GM18907 (cell line): ENCODE data around the gene ANTKMT.
A peak's percentile ranks its signal among the peaks of the same experiment; 100 is the strongest.

Source experiments
- ATAC-seq: cut with Tn5 transposase; IDR thresholded peaks from one replicate; pipeline ENCODE4 v1.9.1; 2021; ENCODE audit warnings: mild to moderate bottlenecking, moderate library complexity; ENCODE audit not compliant: unreplicated experiment

ANTKMT gene

GRCh38 chr16:726188-726437 lies 5.2 kb downstream of the ANTKMT start:
- no peak for ATAC-seq

- ATAC-seq: no peak
Observed at GRCh38 chr16:726438-727290, 5.7 kb downstream of the ANTKMT start, which contains the start of the genes CCDC78 and HAGHL. TSS of gene CCDC78 (minus strand) at chr16:726443. CDS start at chr16:726367, 76 bp downstream. TSS of gene HAGHL (plus strand) at chr16:727106. CDS start at chr16:727510, 404 bp downstream.

DNA sequence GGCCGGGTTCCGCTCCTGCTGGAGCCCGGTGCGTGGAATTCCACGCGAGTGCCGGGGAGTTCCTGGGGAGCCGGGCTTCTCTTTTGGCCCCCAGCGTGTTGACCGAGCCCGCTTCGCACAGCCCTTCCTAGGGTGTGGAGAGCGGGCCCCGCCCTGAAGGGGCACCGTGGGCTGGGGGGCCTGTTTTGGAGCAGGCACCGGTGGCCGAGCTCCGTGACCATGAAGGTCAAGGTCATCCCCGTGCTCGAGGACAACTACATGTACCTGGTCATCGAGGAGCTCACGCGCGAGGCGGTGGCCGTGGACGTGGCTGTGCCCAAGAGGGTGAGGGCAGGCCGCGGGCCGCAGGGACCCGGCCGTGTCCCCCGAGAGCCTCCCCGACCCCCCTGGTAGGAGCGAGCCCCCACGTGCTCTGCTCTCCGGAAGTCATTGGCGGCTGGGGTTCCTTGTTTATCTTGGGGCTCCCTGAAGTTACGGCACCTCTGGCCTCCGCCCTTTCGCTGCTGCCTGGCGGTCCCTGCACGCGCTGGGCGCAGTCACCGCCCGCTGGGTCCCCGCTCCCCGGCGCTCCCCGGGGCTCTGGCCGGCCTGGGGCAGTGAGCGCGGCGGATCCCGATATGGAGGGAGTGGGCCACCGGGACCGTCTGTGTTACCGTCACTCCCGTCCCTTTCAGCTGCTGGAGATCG lies 6.5 kb downstream of the ANTKMT start:
- no peak for ATAC-seq

DNA sequence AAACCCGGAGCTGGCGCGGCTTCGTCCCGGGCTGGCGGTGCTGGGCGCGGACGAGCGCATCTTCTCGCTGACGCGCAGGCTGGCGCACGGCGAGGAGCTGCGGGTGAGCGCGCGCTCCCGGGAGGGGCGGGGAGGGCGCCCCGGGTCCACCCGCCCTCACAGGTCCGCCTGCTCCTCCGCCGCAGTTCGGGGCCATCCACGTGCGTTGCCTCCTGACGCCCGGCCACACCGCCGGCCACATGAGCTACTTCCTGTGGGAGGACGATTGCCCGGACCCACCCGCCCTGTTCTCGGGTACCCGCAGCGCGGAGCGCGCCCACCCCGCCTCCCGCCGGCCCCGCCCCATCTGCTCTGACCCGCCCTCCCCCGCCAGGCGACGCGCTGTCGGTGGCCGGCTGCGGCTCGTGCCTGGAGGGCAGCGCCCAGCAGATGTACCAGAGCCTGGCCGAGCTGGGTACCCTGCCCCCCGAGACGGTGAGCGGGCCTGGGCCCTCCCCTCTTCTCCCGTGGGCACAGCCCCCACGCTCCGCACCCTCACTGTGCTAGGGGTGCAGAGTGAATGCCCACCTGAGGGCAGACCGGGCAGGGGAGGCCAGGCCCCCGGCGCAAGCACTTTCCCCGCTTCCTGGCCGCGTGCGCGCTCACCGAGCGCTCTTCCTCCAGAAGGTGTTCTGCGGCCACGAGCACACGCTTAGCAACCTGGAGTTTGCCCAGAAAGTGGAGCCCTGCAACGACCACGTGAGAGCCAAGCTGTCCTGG lies 7.4 kb downstream of the ANTKMT start:
- peak; percentile 35 for ATAC-seq

DNA sequence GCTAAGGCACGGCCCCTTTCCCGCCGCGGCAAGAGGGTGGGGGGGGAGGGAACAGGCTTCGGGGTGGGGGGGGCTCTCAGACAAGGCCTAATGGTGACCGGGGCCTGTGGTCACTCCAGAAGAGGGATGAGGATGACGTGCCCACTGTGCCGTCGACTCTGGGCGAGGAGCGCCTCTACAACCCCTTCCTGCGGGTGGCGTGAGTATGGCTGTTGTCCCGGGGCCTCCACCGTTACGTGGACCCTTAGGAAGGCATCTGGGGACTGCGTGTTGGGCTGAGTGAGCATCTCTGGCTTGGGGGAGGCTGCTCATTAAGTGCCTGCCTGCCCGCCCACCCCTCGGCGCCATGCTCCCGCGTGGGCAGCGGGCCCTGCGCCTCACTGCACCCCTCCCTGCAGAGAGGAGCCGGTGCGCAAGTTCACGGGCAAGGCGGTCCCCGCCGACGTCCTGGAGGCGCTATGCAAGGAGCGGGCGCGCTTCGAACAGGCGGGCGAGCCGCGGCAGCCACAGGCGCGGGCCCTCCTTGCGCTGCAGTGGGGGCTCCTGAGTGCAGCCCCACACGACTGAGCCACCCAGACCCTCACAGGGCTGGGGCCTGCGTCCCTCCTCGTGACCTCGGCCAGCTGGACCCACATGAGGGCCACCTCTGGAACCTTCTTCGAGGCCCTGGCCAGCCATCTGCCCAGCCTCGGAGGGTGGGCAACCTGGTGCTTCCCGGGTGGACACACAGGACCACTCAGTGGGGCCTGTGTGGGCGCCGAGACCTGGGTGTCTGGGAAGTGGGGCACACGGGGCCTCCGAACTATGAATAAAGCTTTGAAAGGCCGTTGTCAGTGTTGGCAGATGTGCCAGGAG lies 8.2 kb downstream of the ANTKMT start:
- ATAC-seq: no peak

- no peak for ATAC-seq
Observed at GRCh38 chr16:729768-730665, 9.1 kb downstream of the ANTKMT start.

DNA sequence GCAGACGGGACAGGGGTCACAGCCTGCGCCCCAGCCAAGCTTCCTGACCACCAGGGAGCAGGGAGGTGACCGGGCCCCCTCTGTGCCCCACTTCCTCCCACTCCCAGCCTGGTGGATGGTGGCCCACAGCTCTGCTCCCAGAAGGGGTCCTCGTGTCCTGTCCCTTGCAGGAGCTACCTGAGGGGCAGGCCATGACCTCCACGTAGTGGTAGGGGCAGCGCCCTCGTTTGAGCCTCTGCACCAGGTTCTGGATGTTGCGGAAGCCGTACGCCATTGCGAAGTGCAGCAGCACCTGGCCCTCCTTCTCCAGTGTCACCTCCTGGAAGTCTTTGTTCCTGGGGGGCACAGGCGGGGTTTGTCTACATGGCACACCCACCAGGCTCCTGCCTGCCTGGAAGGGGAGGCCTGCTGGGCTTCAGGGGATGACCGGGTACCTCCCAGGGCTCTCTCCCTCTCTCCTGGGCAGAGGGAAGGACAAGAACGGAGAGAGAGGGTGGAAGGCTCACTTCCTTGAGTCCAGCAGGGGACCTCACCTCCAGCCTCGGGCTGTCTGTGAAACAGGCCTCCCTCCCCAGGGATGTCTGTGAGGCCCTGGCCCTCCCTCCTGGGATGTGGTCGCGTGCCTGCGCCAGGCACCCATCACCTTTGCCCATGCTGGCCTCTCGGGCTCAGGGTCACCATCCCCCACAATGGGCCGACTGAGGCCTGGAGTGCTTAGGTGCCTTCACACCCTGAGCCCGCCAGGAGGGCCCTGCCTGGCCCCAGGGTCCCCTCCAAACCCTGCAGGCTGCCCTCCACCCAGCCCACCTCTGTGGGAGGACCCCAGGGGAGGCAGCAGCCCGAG lies 9.9 kb downstream of the ANTKMT start:
- ATAC-seq: no peak

DNA sequence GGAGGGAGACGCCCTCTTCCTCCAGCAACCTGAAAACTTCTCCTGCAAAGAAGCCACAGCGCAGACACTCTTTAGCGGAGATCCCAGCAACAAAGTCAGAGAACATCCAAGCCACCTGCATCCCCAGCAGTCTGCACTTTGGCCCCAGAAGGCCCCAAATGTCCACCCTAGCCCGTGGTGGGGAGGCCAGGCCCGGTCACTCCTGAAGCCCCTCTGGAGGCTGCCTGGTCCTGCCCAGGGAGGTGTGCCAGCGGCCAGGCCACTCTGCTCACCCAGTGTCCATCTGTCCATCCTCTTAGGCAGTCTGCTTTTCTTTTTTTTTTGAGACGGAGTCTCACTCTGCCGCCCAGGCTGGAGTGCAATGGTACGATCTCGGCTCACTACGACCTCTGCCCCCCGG lies 11.4 kb downstream of the ANTKMT start:
- no peak for ATAC-seq

DNA sequence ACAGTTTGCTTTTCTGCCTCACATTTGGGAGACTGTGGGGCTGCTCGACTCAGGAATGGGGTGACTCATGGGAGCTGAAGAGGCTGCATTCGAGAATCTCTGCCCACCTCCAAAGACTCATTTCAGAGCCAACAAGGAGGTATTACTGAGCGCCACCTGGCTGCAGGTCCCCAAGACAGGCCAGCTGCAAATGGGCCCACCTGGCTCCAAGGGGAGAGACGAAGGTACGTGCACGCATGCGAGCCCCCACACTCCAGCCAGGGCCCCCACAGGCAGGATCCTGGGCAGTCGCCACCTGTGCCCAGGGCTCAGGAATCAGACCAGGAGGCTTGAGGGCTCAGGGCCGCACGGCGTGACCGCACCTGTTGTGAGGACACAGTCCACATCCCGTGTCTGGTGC lies 12.0 kb downstream of the ANTKMT start:
- no peak for ATAC-seq

DNA sequence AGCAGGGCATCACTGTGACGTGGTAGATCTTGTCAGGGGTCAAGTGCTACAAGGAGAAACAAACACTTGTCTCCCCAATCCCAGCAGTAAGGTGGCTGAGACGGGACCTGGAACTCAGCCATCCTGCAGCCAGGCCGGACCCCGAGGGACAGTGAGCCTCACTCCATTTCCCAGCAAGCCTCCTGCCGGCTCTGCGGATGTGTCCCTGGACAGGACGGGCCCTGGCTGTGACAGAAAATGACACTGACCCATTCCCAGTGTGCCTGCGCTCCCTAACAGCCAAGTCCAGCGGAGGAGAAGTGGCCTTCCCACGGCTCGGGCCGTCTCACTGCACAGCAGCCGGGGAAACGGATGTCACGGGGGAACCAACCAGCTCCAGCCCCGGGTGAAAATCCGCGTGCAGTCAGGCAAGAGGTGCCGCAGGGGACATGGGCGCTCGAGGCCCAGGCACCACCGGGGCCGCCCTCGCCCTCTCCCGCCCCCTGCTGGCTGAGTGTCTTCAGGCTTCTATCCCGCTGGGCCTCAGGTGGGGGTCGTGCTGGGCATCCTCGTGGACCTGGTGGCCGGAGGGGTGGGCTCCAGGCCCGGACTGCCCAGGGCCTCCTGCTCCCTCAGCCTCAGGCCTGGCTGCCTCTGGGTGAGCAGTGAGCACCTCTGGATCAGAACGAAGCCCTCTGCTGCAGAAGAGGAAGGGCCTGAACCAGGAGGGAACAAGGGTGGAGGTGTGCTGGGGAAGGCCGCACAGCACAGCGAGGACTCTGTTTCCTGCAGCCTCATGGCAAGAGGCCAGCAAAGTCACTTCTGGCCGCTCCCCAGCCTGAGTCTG lies 12.6 kb downstream of the ANTKMT start:
- ATAC-seq: no peak

- ATAC-seq: no peak
Observed at GRCh38 chr16:734208-734980, 13.4 kb downstream of the ANTKMT start.

GRCh38 chr16:734981-735881 lies 14.3 kb downstream of the ANTKMT start:
- no peak for ATAC-seq

- no peak for ATAC-seq
Observed at GRCh38 chr16:735982-736453, 15.1 kb downstream of the ANTKMT start.

DNA sequence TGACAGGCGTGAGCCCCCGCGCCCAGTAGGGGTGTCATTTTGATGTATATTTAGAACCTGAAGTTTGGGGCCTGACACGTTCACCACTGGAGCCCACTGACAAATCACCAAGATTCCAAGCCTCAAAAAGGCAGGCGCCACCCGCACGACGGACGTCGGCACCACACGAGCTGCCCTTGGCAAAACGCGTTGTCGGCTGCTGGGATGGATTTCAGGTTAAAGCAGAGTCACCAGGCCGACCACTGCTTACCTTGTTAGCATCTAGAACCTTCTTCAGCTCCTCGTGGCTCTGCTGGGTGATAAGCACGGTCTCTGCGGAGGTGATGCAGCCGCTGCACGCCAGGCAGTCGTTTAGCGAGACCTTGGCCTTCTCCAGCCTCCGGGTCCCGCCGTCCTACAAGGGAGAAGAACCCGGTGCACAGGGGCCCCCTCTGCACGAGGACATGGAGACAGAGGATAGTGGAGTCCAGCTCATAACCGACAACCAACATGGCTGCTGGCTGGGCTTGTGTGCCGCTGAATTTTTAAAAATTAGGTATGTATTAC lies 16.1 kb downstream of the ANTKMT start:
- no peak for ATAC-seq

DNA sequence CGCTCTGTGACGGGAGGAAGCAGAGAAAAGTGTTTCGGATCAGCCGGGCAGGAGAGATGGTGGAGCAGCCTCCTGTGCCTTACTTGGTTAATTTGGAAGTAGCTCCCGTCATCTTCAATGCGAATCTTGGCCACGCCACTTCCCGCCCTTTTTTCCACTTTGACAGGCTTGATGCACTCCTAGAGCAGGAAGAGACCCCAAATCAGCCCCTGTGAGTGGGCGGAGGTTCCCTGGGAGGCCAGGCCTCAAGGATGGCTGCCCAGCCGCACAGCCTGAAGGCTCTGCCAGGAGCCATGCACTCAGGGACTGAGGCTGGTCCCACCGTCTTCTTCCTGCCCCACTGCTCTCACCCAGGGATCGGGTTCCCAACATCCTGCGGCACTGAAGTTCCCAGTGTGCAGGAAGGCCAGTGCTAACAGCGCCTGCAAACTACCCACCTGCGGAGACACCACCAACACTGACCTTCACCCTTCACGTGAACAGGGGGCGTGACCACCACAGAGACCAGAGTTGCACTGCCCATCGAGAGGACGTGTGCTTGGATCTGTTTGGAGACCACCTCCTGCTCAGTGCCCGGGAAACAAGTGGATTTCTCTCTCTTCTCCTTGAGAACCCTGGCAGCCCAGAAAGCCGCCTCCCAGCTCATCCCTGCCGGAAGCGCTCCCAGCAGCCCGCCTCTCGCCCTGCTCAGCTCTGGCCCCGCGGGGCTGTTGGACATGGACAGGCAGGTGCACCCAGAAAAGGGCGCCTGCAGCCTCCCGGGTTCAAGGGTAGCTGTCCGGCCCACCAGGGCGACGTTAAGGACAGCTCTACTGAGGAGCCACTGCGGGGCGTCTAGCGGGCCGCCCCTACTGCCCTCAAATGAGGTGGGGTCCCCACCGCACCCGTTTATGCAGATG lies 18.9 kb downstream of the ANTKMT start:
- ATAC-seq: no peak
